HepG2 (cell line): ENCODE measurements around the gene ZNF79. TPM values are rescaled to one million over a fixed set of nuclear protein-coding genes. Genes with fewer than 3 reads are reported as not detected.

Source experiments
- CREM ChIP-seq, 2 experiments: sonication (generic) in 1 of 2; formaldehyde crosslinking in 1 of 2; IDR thresholded peaks; 2 replicates each; pipeline versions ENCODE4 v1.4.0 to v1.6.1; 2016 to 2020; ENCODE audit warnings: antibody characterized with exemption in 1 of 2, mild to moderate bottlenecking in 1 of 2, missing genetic modification reagents in 1 of 2
- HOXD1 ChIP-seq: sonication (generic); formaldehyde crosslinking; IDR thresholded peaks from 2 replicates; pipeline ENCODE4 v1.5.0; 2020; ENCODE audit warnings: missing genetic modification reagents
- IKZF4 ChIP-seq: sonication (generic); formaldehyde crosslinking; IDR thresholded peaks from 2 replicates; pipeline ENCODE4 v1.5.1; 2020; ENCODE audit warnings: borderline replicate concordance, mild to moderate bottlenecking, low read depth, missing genetic modification reagents; ENCODE audit errors: not compliant biosample characterization
- IRF9 ChIP-seq: sonication (generic); formaldehyde crosslinking; IDR thresholded peaks from 2 replicates; pipeline ENCODE4 v1.8.0; 2022; ENCODE audit warnings: missing genetic modification reagents, mild to moderate bottlenecking, borderline replicate concordance
- ISX ChIP-seq: sonication (generic); formaldehyde crosslinking; conservative IDR thresholded peaks from 2 replicates; pipeline ENCODE4 v1.5.0; 2020; ENCODE audit warnings: missing genetic modification reagents
- NFAT5 ChIP-seq: sonication (generic); formaldehyde crosslinking; IDR thresholded peaks from 2 replicates; pipeline ENCODE4 v1.4.0; 2020; ENCODE audit warnings: missing genetic modification reagents
- POGK ChIP-seq: sonication (generic); formaldehyde crosslinking; conservative IDR thresholded peaks from 2 replicates; pipeline ENCODE4 v1.8.0; 2022; ENCODE audit warnings: mild to moderate bottlenecking, moderate library complexity, missing genetic modification reagents
- RFX1 ChIP-seq: fragments of 450-650 bp; IDR thresholded peaks from 2 replicates; pipeline ENCODE4 v1.6.1; 2017
- RFX3 ChIP-seq: IDR thresholded peaks from 2 replicates; pipeline ENCODE4 v1.6.1; 2016; ENCODE audit warnings: missing biosample characterization, missing genetic modification reagents
- SNRNP70 ChIP-seq: fragments of 200-400 bp; formaldehyde crosslinking; IDR thresholded peaks from 2 replicates; pipeline ENCODE4 v1.6.1; 2017; ENCODE audit warnings: mild to moderate bottlenecking, low read depth, low read length, moderate library complexity
- TARDBP ChIP-seq: sonication (generic); formaldehyde crosslinking; IDR thresholded peaks from 2 replicates; pipeline ENCODE4 v1.8.0; 2022; ENCODE audit warnings: mild to moderate bottlenecking, missing genetic modification reagents
- ZBTB46 ChIP-seq: sonication (generic); formaldehyde crosslinking; IDR thresholded peaks from 2 replicates; pipeline ENCODE4 v1.4.0; 2020; ENCODE audit warnings: mild to moderate bottlenecking, missing genetic modification reagents, borderline replicate concordance
- ZEB1 ChIP-seq: IDR thresholded peaks from 2 replicates; pipeline ENCODE4 v1.6.1; 2012; ENCODE audit warnings: mild to moderate bottlenecking, low read depth, inconsistent platforms; ENCODE audit not compliant: insufficient replicate concordance
- ZFP90 ChIP-seq: sonication (generic); formaldehyde crosslinking; IDR thresholded peaks from 2 replicates; pipeline ENCODE4 v1.8.0; 2022; ENCODE audit warnings: missing genetic modification reagents, mild to moderate bottlenecking, inconsistent platforms, borderline replicate concordance
- ZNF12 ChIP-seq: sonication (generic); formaldehyde crosslinking; IDR thresholded peaks from 2 replicates; pipeline ENCODE4 v1.5.0; 2020; ENCODE audit warnings: missing genetic modification reagents
- ZNF124 ChIP-seq: sonication (generic); formaldehyde crosslinking; IDR thresholded peaks from 2 replicates; pipeline ENCODE4 v1.4.0; 2020; ENCODE audit warnings: missing genetic modification reagents
- ZNF136 ChIP-seq: sonication (generic); formaldehyde crosslinking; IDR thresholded peaks from 2 replicates; pipeline ENCODE4 v1.8.1; 2022; ENCODE audit warnings: low read depth, mild to moderate bottlenecking, moderate library complexity, missing genetic modification reagents
- ZNF143 ChIP-seq: sonication (generic); formaldehyde crosslinking; IDR thresholded peaks from 2 replicates; pipeline ENCODE4 v1.4.0; 2020; ENCODE audit warnings: missing genetic modification reagents
- ZNF709 ChIP-seq: sonication (generic); formaldehyde crosslinking; IDR thresholded peaks from 2 replicates; pipeline ENCODE4 v1.5.0; 2020; ENCODE audit warnings: mild to moderate bottlenecking, missing genetic modification reagents
- ZSCAN20 ChIP-seq: sonication (generic); formaldehyde crosslinking; IDR thresholded peaks from 2 replicates; pipeline ENCODE4 v1.4.0; 2020; ENCODE audit warnings: missing genetic modification reagents, mild to moderate bottlenecking, borderline replicate concordance
- polyA plus RNA-seq, 8 experiments: library from polyadenylated mRNA; depleted of rRNA in 3 of 8; stranded (reverse) in 7 of 8; unstranded in 1 of 8; fragments of >200 nt; fragmentation: Illumina TruSeq in 4 of 8; extraction: Trizol in 4 of 8; gene quantifications; 2 replicates each; pipeline versions ENCODE4 v1.2.1 to v1.2.3, GENCODE V29; 2011 to 2016; ENCODE audit warnings: low read depth in 4 of 8, missing spikeins in 1 of 8, mixed read lengths in 1 of 8; ENCODE audit not compliant: insufficient read depth in 1 of 8
- total RNA-seq, 5 experiments: library from RNA; depleted of rRNA; stranded (reverse); fragments of >200 nt; fragmentation: Illumina TruSeq; extraction: Trizol; gene quantifications; 2 replicates each; pipeline ENCODE4 v1.2.3, GENCODE V29; 2016; ENCODE audit warnings: low read depth in 1 of 5

ZNF79 gene
- total and polyA plus RNA-seq, 2 of the 13 experiments (the other 11 are each of a cell fraction or from before 2014, with no cell fraction given), result 3.7 to 8.1 TPM

GRCh38 chr9:127390563-127390962 is 33.6 kb upstream of the ZNF79 start (continued):
- no peak for TF ChIP-seq POGK (CRISPR knock-in tag)
- TF ChIP-seq RFX1, result no peak
- no peak; the same call in 1 of the 2 replicates for TF ChIP-seq HOXD1 (CRISPR knock-in tag)
- no peak for TF ChIP-seq NFAT5 (CRISPR knock-in tag)
- TF ChIP-seq RFX3 (CRISPR knock-in tag), result no peak
- TF ChIP-seq ZEB1, result peak; percentile 96
- peak; percentile 90 for TF ChIP-seq CREM (IDR thresholded peaks at IDR 0.05)
- TF ChIP-seq CREM (CRISPR knock-in tag; IDR thresholded peaks at IDR 0.05), result no peak
- peak; percentile 58; the same call in 1 of the 2 replicates for TF ChIP-seq TARDBP (CRISPR knock-in tag)
- no peak for TF ChIP-seq ZBTB46 (CRISPR knock-in tag)
- no peak for TF ChIP-seq ZNF136 (CRISPR knock-in tag)
- TF ChIP-seq IRF9, result no peak
- TF ChIP-seq IKZF4 (CRISPR knock-in tag), result no peak
- TF ChIP-seq ZFP90 (CRISPR knock-in tag), result no peak
- no peak for TF ChIP-seq ZNF143 (CRISPR knock-in tag)
- no peak for TF ChIP-seq ZNF12 (CRISPR knock-in tag)
- TF ChIP-seq SNRNP70, result no peak
- TF ChIP-seq ZSCAN20 (CRISPR knock-in tag), result no peak
- TF ChIP-seq ZNF124 (CRISPR knock-in tag), result no peak
- TF ChIP-seq ZNF709 (CRISPR knock-in tag), result no peak
- no peak for TF ChIP-seq ISX (CRISPR knock-in tag)
